Activated naive CD8-positive, alpha-beta T cell treated with anti-CD3 and anti-CD28 coated beads, Interleukin-2, amount 50 U/mL, for 24 hours (primary cell): Measurements from ENCODE around the gene RANBP17.

Source experiments
- ATAC-seq: fragments of 150-1000 bp; cut with Tn5 transposase; one replicate; pipeline ENCODE4 v1.10.0; 2021
- DNase-seq: peaks from one replicate; pipeline ENCODE4 v3.0.0; 2021
- H3K27ac Mint-ChIP-seq: one replicate; pipeline ENCODE4 v1.8.0; 2021; ENCODE audit warnings: mild to moderate bottlenecking, mixed read lengths
- H3K27me3 Mint-ChIP-seq: one replicate; pipeline ENCODE4 v1.8.0; 2021; ENCODE audit warnings: mixed read lengths
- H3K36me3 Mint-ChIP-seq: one replicate; pipeline ENCODE4 v1.8.0; 2021; ENCODE audit warnings: low read depth, mixed read lengths
- H3K4me1 Mint-ChIP-seq: one replicate; pipeline ENCODE4 v1.8.0; 2021; ENCODE audit warnings: mixed read lengths
- H3K4me3 Mint-ChIP-seq: one replicate; pipeline ENCODE4 v1.8.0; 2021; ENCODE audit warnings: mild to moderate bottlenecking, moderate library complexity, mixed read lengths
- H3K9me3 Mint-ChIP-seq: one replicate; pipeline ENCODE4 v1.8.0; 2021; ENCODE audit warnings: mixed read lengths

Gene RANBP17

GRCh38 chr5:171120986-171121622, 259.3 kb downstream of the RANBP17 start:
- H3K36me3 Mint-ChIP-seq = no peaks in the 10 kb centered on the region
- no peak overlapping the region for H3K4me3 Mint-ChIP-seq
- peaks cover 17% of the 10 kb centered on the region for H3K9me3 Mint-ChIP-seq
- no peaks in the 10 kb centered on the region for H3K4me1 Mint-ChIP-seq
- H3K27me3 Mint-ChIP-seq = peaks cover 3% of the 10 kb centered on the region
- no peak overlapping the region for H3K27ac Mint-ChIP-seq
- no peak for DNase-seq
- ATAC-seq = no peak

GRCh38 chr5:171121638-171122037, 259.8 kb downstream of the RANBP17 start:
- Mint-ChIP-seq H3K27ac (no peak overlapping the region), H3K4me1 (no peaks in the 10 kb centered on the region), H3K4me3 (no peak overlapping the region), H3K9me3 (peaks cover 17% of the 10 kb centered on the region), H3K36me3 (no peaks in the 10 kb centered on the region), H3K27me3 (peaks cover 3% of the 10 kb centered on the region)
- DNase-seq (no peak), ATAC-seq (no peak)

GRCh38 chr5:171122372-171122771, 260.6 kb downstream of the RANBP17 start:
- Mint-ChIP-seq H3K9me3 (peaks cover 17% of the 10 kb centered on the region), H3K36me3 (no peaks in the 10 kb centered on the region), H3K4me1 (no peaks in the 10 kb centered on the region), H3K4me3 (no peak overlapping the region), H3K27me3 (peaks cover 3% of the 10 kb centered on the region), H3K27ac (no peak overlapping the region)
- ATAC-seq (no peak), DNase-seq (no peak)

GRCh38 chr5:171123417-171123816, 261.6 kb downstream of the RANBP17 start:
- Mint-ChIP-seq H3K4me3 (no peak overlapping the region), H3K27ac (no peak overlapping the region)

GRCh38 chr5:171127314-171127713, 265.5 kb downstream of the RANBP17 start:
- no peak overlapping the region for H3K27ac Mint-ChIP-seq

More at GRCh38 chr5:171123417-171123816, 261.6 kb downstream of the RANBP17 start:
- H3K4me1 Mint-ChIP-seq = no peaks in the 10 kb centered on the region
- H3K9me3 Mint-ChIP-seq = peaks cover 11% of the 10 kb centered on the region
- peaks cover 3% of the 10 kb centered on the region for H3K27me3 Mint-ChIP-seq
- DNase-seq = no peak
- ATAC-seq = no peak
- H3K36me3 Mint-ChIP-seq = no peaks in the 10 kb centered on the region

GRCh38 chr5:171128136-171128535, 266.3 kb downstream of the RANBP17 start:
- Mint-ChIP-seq H3K27ac (no peak overlapping the region), H3K27me3 (no peaks in the 10 kb centered on the region), H3K36me3 (no peaks in the 10 kb centered on the region), H3K4me3 (no peak overlapping the region), H3K4me1 (no peaks in the 10 kb centered on the region), H3K9me3 (no peaks in the 10 kb centered on the region)
- no peak for DNase-seq
- no peak for ATAC-seq

More at GRCh38 chr5:171127314-171127713, 265.5 kb downstream of the RANBP17 start:
- Mint-ChIP-seq H3K4me3 (no peak overlapping the region), H3K4me1 (no peaks in the 10 kb centered on the region), H3K36me3 (no peaks in the 10 kb centered on the region), H3K9me3 (no peaks in the 10 kb centered on the region), H3K27me3 (no peaks in the 10 kb centered on the region)
- no peak for DNase-seq
- no peak for ATAC-seq

- Mint-ChIP-seq H3K4me1 (no peaks in the 10 kb centered on the region), H3K27ac (no peak overlapping the region), H3K9me3 (no peaks in the 10 kb centered on the region), H3K4me3 (no peak overlapping the region), H3K27me3 (no peaks in the 10 kb centered on the region), H3K36me3 (no peaks in the 10 kb centered on the region)
- ATAC-seq (no peak), DNase-seq (no peak)
These were observed 267.5 kb downstream of the RANBP17 start for GRCh38 chr5:171129308-171129707.

GRCh38 chr5:171131497-171131896, 269.7 kb downstream of the RANBP17 start:
- H3K27me3 Mint-ChIP-seq = no peaks in the 10 kb centered on the region

GRCh38 chr5:171137768-171138525, 276.1 kb downstream of the RANBP17 start:
- no peak overlapping the region for H3K27ac Mint-ChIP-seq
- no peaks in the 10 kb centered on the region for H3K9me3 Mint-ChIP-seq
- H3K36me3 Mint-ChIP-seq = no peaks in the 10 kb centered on the region
- DNase-seq (no peak), ATAC-seq (no peak)
- no peak overlapping the region for H3K4me3 Mint-ChIP-seq
- no peaks in the 10 kb centered on the region for H3K4me1 Mint-ChIP-seq
- peaks cover 4% of the 10 kb centered on the region for H3K27me3 Mint-ChIP-seq

More at GRCh38 chr5:171131497-171131896, 269.7 kb downstream of the RANBP17 start:
- ATAC-seq = no peak
- Mint-ChIP-seq H3K27ac (no peak overlapping the region), H3K36me3 (no peaks in the 10 kb centered on the region), H3K4me1 (no peaks in the 10 kb centered on the region), H3K4me3 (no peak overlapping the region), H3K9me3 (no peaks in the 10 kb centered on the region)
- DNase-seq = no peak

GRCh38 chr5:171139227-171139626, 277.4 kb downstream of the RANBP17 start:
- Mint-ChIP-seq H3K4me3 (no peak overlapping the region), H3K27me3 (peaks cover 4% of the 10 kb centered on the region), H3K36me3 (no peaks in the 10 kb centered on the region), H3K27ac (no peak overlapping the region), H3K9me3 (no peaks in the 10 kb centered on the region), H3K4me1 (no peaks in the 10 kb centered on the region)
- DNase-seq (no peak), ATAC-seq (no peak)

- ATAC-seq = no peak
- H3K27ac Mint-ChIP-seq = no peak overlapping the region
- H3K27me3 Mint-ChIP-seq = peaks cover 2% of the 10 kb centered on the region
- no peaks in the 10 kb centered on the region for H3K4me1 Mint-ChIP-seq
- H3K36me3 Mint-ChIP-seq = no peaks in the 10 kb centered on the region
- H3K9me3 Mint-ChIP-seq = no peaks in the 10 kb centered on the region
- H3K4me3 Mint-ChIP-seq = no peak overlapping the region
- no peak for DNase-seq
These were observed 280.8 kb downstream of the RANBP17 start for GRCh38 chr5:171142617-171143016.

GRCh38 chr5:171143171-171143570, 281.4 kb downstream of the RANBP17 start:
- Mint-ChIP-seq H3K4me3 (no peak overlapping the region), H3K9me3 (no peaks in the 10 kb centered on the region), H3K27ac (no peak overlapping the region), H3K4me1 (no peaks in the 10 kb centered on the region), H3K27me3 (peaks cover 2% of the 10 kb centered on the region), H3K36me3 (no peaks in the 10 kb centered on the region)
- DNase-seq (no peak), ATAC-seq (no peak)

GRCh38 chr5:171143926-171144325, 282.1 kb downstream of the RANBP17 start:
- Mint-ChIP-seq H3K27ac (no peak overlapping the region), H3K4me3 (no peak overlapping the region), H3K9me3 (no peaks in the 10 kb centered on the region), H3K4me1 (no peaks in the 10 kb centered on the region), H3K27me3 (peaks cover 2% of the 10 kb centered on the region), H3K36me3 (no peaks in the 10 kb centered on the region)
- DNase-seq = no peak
- ATAC-seq = no peak

- no peaks in the 10 kb centered on the region for H3K36me3 Mint-ChIP-seq
- H3K4me1 Mint-ChIP-seq = no peaks in the 10 kb centered on the region
- H3K27ac Mint-ChIP-seq = no peak overlapping the region
- peaks cover 5% of the 10 kb centered on the region for H3K27me3 Mint-ChIP-seq
- no peaks in the 10 kb centered on the region for H3K9me3 Mint-ChIP-seq
- no peak overlapping the region for H3K4me3 Mint-ChIP-seq
- ATAC-seq = no peak
- no peak for DNase-seq
These were observed 287.5 kb downstream of the RANBP17 start for GRCh38 chr5:171149333-171149732.

- H3K27me3 Mint-ChIP-seq = peaks cover 5% of the 10 kb centered on the region
- no peak for ATAC-seq
- DNase-seq = no peak
- H3K36me3 Mint-ChIP-seq = no peaks in the 10 kb centered on the region
- H3K4me3 Mint-ChIP-seq = no peak overlapping the region
- no peaks in the 10 kb centered on the region for H3K4me1 Mint-ChIP-seq
- no peaks in the 10 kb centered on the region for H3K9me3 Mint-ChIP-seq
- H3K27ac Mint-ChIP-seq = no peak overlapping the region
These were observed 288.0 kb downstream of the RANBP17 start for GRCh38 chr5:171149772-171150171.
